OCI-LY7 (cell line): ENCODE measurements around the gene PSMD2. TPM values are rescaled to one million over a fixed set of nuclear protein-coding genes. Genes with fewer than 3 reads are reported as not detected.

Experiments
- BruUV-seq: library from RNA; stranded (reverse); fragments of 400-500 nt; replicated peaks from 2 replicates; lab custom pipeline; 2021; lab: Mats Ljungman, UMichigan
- CTCF ChIA-PET: fragments of 300-600 bp; sonication (Branson Sonifier 250); formaldehyde crosslinking; loops from one replicate; lab custom pipeline; 2022; ENCODE audit warnings: antibody characterized with exemption; ENCODE audit not compliant: unreplicated experiment; lab: Charles Lee
- POLR2A ChIA-PET: fragments of 300-600 bp; sonication (Branson Sonifier 250); formaldehyde crosslinking; loops from one replicate; lab custom pipeline; 2022; ENCODE audit warnings: antibody characterized with exemption; lab: Charles Lee
- DNase-seq: peaks from one replicate; pipeline ENCODE4 v3.0.0-alpha.2; 2015; ENCODE audit warnings: low spot score
- H2AFZ ChIP-seq: fragments of 200-600 bp; sonication (generic), shearing (Covaris generic); 2 replicates; pipeline ENCODE4 v1.6.1; 2014; ENCODE audit warnings: mild to moderate bottlenecking, antibody characterized with exemption, low read length, moderate library complexity
- H3K27ac ChIP-seq: fragments of 200-600 bp; sonication (generic); 2 replicates; pipeline ENCODE4 v1.5.1; 2014; ENCODE audit warnings: mixed run types, low read depth, mild to moderate bottlenecking, moderate library complexity, low read length, inconsistent platforms; ENCODE audit not compliant: poor library complexity, severe bottlenecking
- H3K36me3 ChIP-seq: fragments of 200-600 bp; sonication (generic); 2 replicates; pipeline ENCODE4 v1.6.1; 2014; ENCODE audit warnings: mild to moderate bottlenecking, antibody characterized with exemption, low read length, moderate library complexity, mixed read lengths; ENCODE audit not compliant: insufficient read depth
- H3K4me1 ChIP-seq: fragments of 200-600 bp; sonication (generic); 2 replicates; pipeline ENCODE4 v1.5.1; 2014; ENCODE audit warnings: mild to moderate bottlenecking, low read length; ENCODE audit not compliant: insufficient read depth, poor library complexity, severe bottlenecking
- H3K4me2 ChIP-seq: fragments of 200-600 bp; sonication (generic); 2 replicates; pipeline ENCODE4 v1.6.1; 2014; ENCODE audit warnings: mild to moderate bottlenecking, low read length
- H3K4me3 ChIP-seq: fragments of 200-600 bp; sonication (generic); 2 replicates; pipeline ENCODE4 v1.5.1; 2014; ENCODE audit warnings: mild to moderate bottlenecking, low read depth, low read length; ENCODE audit not compliant: poor library complexity, severe bottlenecking
- H3K79me2 ChIP-seq: fragments of 200-600 bp; sonication (generic); 2 replicates; pipeline ENCODE4 v1.6.1; 2016; ENCODE audit warnings: low read depth, mild to moderate bottlenecking, low read length, moderate library complexity, mixed read lengths; ENCODE audit not compliant: insufficient read depth
- H3K9me2 ChIP-seq: fragments of 200-600 bp; sonication (generic); 2 replicates; pipeline ENCODE4 v1.6.1; 2016; ENCODE audit warnings: mild to moderate bottlenecking, low read length, mixed read lengths; ENCODE audit not compliant: insufficient read depth
- H3K9me3 ChIP-seq: fragments of 200-600 bp; sonication (generic); 2 replicates; pipeline ENCODE4 v1.6.1; 2014; ENCODE audit warnings: mild to moderate bottlenecking, mixed run types, low read length, mixed read lengths
- H4K20me1 ChIP-seq: fragments of 200-600 bp; sonication (generic); 2 replicates; pipeline ENCODE4 v1.6.1; 2014; ENCODE audit warnings: mild to moderate bottlenecking, antibody characterized with exemption, low read length, moderate library complexity, mixed read lengths; ENCODE audit not compliant: insufficient read depth
- CTCF ChIP-seq: fragments of 200-600 bp; sonication (generic); conservative IDR thresholded peaks from 2 replicates; pipeline ENCODE4 v1.5.1; 2014; ENCODE audit warnings: mild to moderate bottlenecking, antibody characterized with exemption, low read length, moderate library complexity, mixed read lengths
- EZH2phosphoT487 ChIP-seq: fragments of 200-600 bp; sonication (generic); IDR thresholded peaks from 2 replicates; pipeline ENCODE4 v1.6.1; 2018; ENCODE audit warnings: low read depth, borderline replicate concordance, mild to moderate bottlenecking, mixed run types, antibody characterized with exemption, low read length, moderate library complexity, mixed read lengths
- intact Hi-C: fragments of 100-400 bp; cut with micrococcal nuclease; formaldehyde crosslinking; loops from one replicate; pipeline ENCODE4 v1.10.0; 2022; ENCODE audit not compliant: unreplicated experiment
- total RNA-seq, 2 experiments: library from RNA; depleted of rRNA in 1 of 2; stranded (reverse); fragments of >200 nt in 1 of 2; shearing (Covaris generic) in 1 of 2; gene quantifications; 2 replicates each; pipeline ENCODE4 v1.2.3, GENCODE V29; 2014 to 2022

The PSMD2 gene
- total RNA-seq, 2 experiments from 2014 or later, result 158 to 219 TPM

GRCh38 chr3:184327171-184327570 is 28.1 kb downstream of the PSMD2 start:
- H3K9me2 ChIP-seq, result no peaks in the 10 kb centered on the region
- DNase-seq, result no peak
- ChIA-PET POLR2A (no interaction called here), CTCF (interaction anchor here (0.6 kb wide), 1 partner anchor 1486 kb away, joined by 3 read pairs; no protein-coding TSS in a partner anchor)
- no peaks in the 10 kb centered on the region for H3K9me3 ChIP-seq
- H3K4me1 ChIP-seq, result no peaks in the 10 kb centered on the region
- no peak overlapping the region for H3K27ac ChIP-seq
- H4K20me1 ChIP-seq, result peaks cover 5% of the 10 kb centered on the region; the same call in 1 of the 2 replicates
- intact Hi-C loops, result no loop called here
- no peak overlapping the region for H3K4me2 ChIP-seq
- no peaks in the 10 kb centered on the region for H3K79me2 ChIP-seq
- H3K36me3 ChIP-seq, result peaks cover 98% of the 10 kb centered on the region
- no peak overlapping the region for H3K4me3 ChIP-seq
- H2AFZ ChIP-seq, result no peak overlapping the region
- no peak for TF ChIP-seq EZH2phosphoT487
- TF ChIP-seq CTCF, result no peak
- BruUV-seq, result TSS peak; percentile 18

DNA sequence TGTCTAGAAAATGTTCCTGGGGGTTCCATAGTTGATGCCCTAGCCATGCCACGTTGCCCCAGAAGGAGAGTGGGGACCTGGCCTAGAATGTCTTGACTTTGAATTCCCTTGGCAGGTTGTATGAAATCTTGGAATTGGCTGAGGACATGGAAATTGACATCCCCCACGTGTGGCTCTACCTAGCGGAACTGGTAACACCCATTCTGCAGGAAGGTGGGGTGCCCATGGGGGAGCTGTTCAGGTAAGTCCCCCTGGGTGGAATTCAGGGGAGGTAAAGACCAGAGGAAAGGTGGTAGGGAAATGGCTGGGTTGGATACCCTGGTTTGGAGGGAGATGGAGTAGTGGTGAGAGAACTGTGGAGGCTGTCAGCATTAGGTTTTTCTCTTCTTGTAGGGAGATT is 29.5 kb downstream of the PSMD2 start:
- Histone ChIP-seq H3K79me2 (no peaks in the 10 kb centered on the region), H3K9me3 (no peaks in the 10 kb centered on the region), H3K36me3 (peaks cover 98% of the 10 kb centered on the region), H3K9me2 (no peaks in the 10 kb centered on the region), H3K4me1 (no peaks in the 10 kb centered on the region), H4K20me1 (no peaks in the 10 kb centered on the region), H2AFZ (no peak overlapping the region), H3K4me3 (no peak overlapping the region), H3K27ac (no peak overlapping the region), H3K4me2 (no peak overlapping the region)
- intact Hi-C loops, result no loop called here
- TF ChIP-seq EZH2phosphoT487 (no peak), CTCF (no peak)
- BruUV-seq, result no TSS peak
- POLR2A ChIA-PET, result no interaction called here
- no peak for DNase-seq
- CTCF ChIA-PET, result no interaction called here

DNA sequence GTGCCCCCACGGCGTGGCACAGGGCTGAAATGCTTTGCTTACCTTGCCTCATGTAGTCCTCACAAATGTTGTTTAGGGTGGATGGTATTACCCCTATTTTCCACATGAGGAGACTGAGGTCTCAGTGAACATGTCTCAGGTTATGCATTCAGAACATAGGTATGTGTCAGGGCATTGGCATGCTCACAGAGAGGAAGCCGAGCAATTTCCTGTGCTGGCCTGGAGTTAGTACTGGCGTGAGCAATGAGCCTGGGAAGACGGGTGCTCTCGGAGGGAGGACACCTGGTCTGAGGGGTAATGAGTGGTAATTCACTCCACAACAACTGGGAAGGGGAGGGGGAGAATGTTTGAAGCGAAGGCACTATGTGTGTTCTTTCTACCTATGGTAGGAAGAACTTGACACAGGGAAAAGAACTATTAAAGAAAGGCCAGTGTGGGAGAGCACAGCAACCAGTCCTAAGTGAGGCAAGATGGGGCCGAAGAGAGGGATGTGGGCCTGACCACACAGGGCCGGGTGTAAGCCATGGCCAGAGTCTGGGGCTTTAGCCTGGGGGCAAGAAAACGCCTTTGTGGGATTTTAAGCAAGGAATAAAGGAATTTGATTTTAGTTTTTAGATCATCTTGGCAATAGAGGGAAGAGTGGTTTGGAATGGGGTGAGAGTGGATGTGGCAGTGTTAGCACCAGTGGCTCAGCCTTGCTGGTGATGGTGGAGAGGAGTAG is 33.5 kb downstream of the PSMD2 start:
- BruUV-seq, result no TSS peak
- Histone ChIP-seq H3K4me3 (no peak overlapping the region), H3K9me3 (no peaks in the 10 kb centered on the region), H3K36me3 (peaks cover 79% of the 10 kb centered on the region), H3K9me2 (no peaks in the 10 kb centered on the region), H3K27ac (no peak overlapping the region), H2AFZ (no peak overlapping the region), H3K79me2 (no peaks in the 10 kb centered on the region), H3K4me2 (no peak overlapping the region), H4K20me1 (peaks cover 4% of the 10 kb centered on the region; the same call in 1 of the 2 replicates), H3K4me1 (peaks cover 8% of the 10 kb centered on the region)
- ChIA-PET POLR2A (no interaction called here), CTCF (no interaction called here)
- intact Hi-C loops, result no loop called here
- TF ChIP-seq EZH2phosphoT487, result no peak
- TF ChIP-seq CTCF, result no peak
- no peak for DNase-seq
